Neural progenitor cell (in vitro differentiated cells): Measurements from ENCODE around the gene PSMB3. TPM values are rescaled to one million over a fixed set of nuclear protein-coding genes. Genes with fewer than 3 reads are reported as not detected.
A peak's percentile ranks its signal among the peaks of the same experiment; 100 is the strongest.

Experiments
- DNase-seq: peaks from one replicate; pipeline ENCODE4 v3.0.0-alpha.2; 2016; ENCODE audit warnings: low spot score
- H2AFZ ChIP-seq: fragments of 200-600 bp; sonication (generic); replicated peaks from 2 replicates; pipeline ENCODE4 v1.6.1; 2016; ENCODE audit warnings: antibody characterized with exemption
- H3F3A ChIP-seq: fragments of 200-600 bp; sonication (generic); 2 replicates; pipeline ENCODE4 v1.6.1; 2016; ENCODE audit warnings: antibody characterized with exemption, low read depth
- H3K27ac ChIP-seq: fragments of 200-600 bp; sonication (generic); 2 replicates; pipeline ENCODE4 v1.5.1; 2016; ENCODE audit warnings: mild to moderate bottlenecking
- H3K27me3 ChIP-seq: fragments of 200-600 bp; sonication (generic); 2 replicates; pipeline ENCODE4 v1.6.1; 2016; ENCODE audit warnings: mild to moderate bottlenecking, moderate library complexity
- H3K36me3 ChIP-seq: fragments of 200-600 bp; sonication (generic); 2 replicates; pipeline ENCODE4 v1.5.1; 2016
- H3K4me1 ChIP-seq: fragments of 200-600 bp; sonication (generic); 2 replicates; pipeline ENCODE4 v1.6.1; 2016; ENCODE audit warnings: mixed run types
- H3K4me2 ChIP-seq: fragments of 200-600 bp; sonication (generic); 2 replicates; pipeline ENCODE4 v1.6.1; 2016
- H3K4me3 ChIP-seq: fragments of 200-600 bp; sonication (generic); 2 replicates; pipeline ENCODE4 v1.5.1; 2016
- H3K79me2 ChIP-seq: fragments of 200-600 bp; sonication (generic); 2 replicates; pipeline ENCODE4 v1.6.1; 2016; ENCODE audit warnings: low read depth
- H3K9ac ChIP-seq: fragments of 200-600 bp; sonication (generic); 2 replicates; pipeline ENCODE4 v1.6.1; 2016
- H3K9me3 ChIP-seq: fragments of 200-600 bp; sonication (generic); 2 replicates; pipeline ENCODE4 v1.5.1; 2016; ENCODE audit warnings: low read depth
- H4K20me1 ChIP-seq: fragments of 200-600 bp; sonication (generic); 2 replicates; pipeline ENCODE4 v1.6.1; 2016; ENCODE audit warnings: low read depth
- H3K27ac Mint-ChIP-seq: 3 replicates; pipeline ENCODE4 v1.8.0; 2021; ENCODE audit warnings: mixed read lengths
- H3K27me3 Mint-ChIP-seq: 2 replicates; pipeline ENCODE4 v1.8.0; 2022; ENCODE audit warnings: low read depth, mild to moderate bottlenecking, inconsistent platforms, moderate library complexity, mixed read lengths; ENCODE audit not compliant: insufficient read depth
- H3K36me3 Mint-ChIP-seq: 3 replicates; pipeline ENCODE4 v1.8.0; 2021; ENCODE audit warnings: mixed read lengths
- H3K4me1 Mint-ChIP-seq: 3 replicates; pipeline ENCODE4 v1.8.0; 2021; ENCODE audit warnings: mixed read lengths
- H3K4me3 Mint-ChIP-seq: 3 replicates; pipeline ENCODE4 v1.8.0; 2021; ENCODE audit warnings: mild to moderate bottlenecking, moderate library complexity, mixed read lengths
- H3K9me3 Mint-ChIP-seq: 3 replicates; pipeline ENCODE4 v1.8.0; 2020; ENCODE audit warnings: mixed read lengths
- CTCF ChIP-seq: fragments of 200-600 bp; sonication (generic); IDR thresholded peaks from 2 replicates; pipeline ENCODE4 v1.5.1; 2017; ENCODE audit warnings: antibody characterized with exemption, mild to moderate bottlenecking
- EZH2 ChIP-seq: fragments of 200-600 bp; sonication (generic); IDR thresholded peaks from 2 replicates; pipeline ENCODE4 v1.6.1; 2017; ENCODE audit warnings: antibody characterized with exemption, mild to moderate bottlenecking, moderate library complexity
- EZH2phosphoT487 ChIP-seq: fragments of 200-600 bp; sonication (generic); IDR thresholded peaks from 2 replicates; pipeline ENCODE4 v1.6.1; 2017; ENCODE audit warnings: antibody characterized with exemption
- total RNA-seq: library from RNA; depleted of rRNA; stranded (reverse); fragments of >200 nt; gene quantifications from 2 replicates; pipeline ENCODE4 v1.2.3, GENCODE V29; 2015; ENCODE audit warnings: low replicate concordance

Gene PSMB3
- total RNA-seq, 1 donor from 2014 or later: 127 TPM

- H3K27ac Mint-ChIP-seq: peak within 1 kb of the TSS; percentile 89
- Histone ChIP-seq H3K4me2 (peak within 1 kb of the TSS; percentile 99), H3K36me3 (no peaks in the 10 kb centered on the region), H3K27ac (no peak within 1 kb of the TSS), H2AFZ (peak within 1 kb of the TSS; percentile 97), H3K9me3 (no peaks in the 10 kb centered on the region), H3K79me2 (no peaks in the 10 kb centered on the region), H3F3A (peaks cover 58% of the 10 kb centered on the region), H3K4me1 (peaks cover 20% of the 10 kb centered on the region), H3K27me3 (peaks cover 77% of the 10 kb centered on the region), H3K9ac (no peak within 1 kb of the TSS), H3K4me3 (peak within 1 kb of the TSS; percentile 87), H4K20me1 (peaks cover 59% of the 10 kb centered on the region)
- peak within 1 kb of the TSS; percentile 93 for H3K4me3 Mint-ChIP-seq
- peak; percentile 55 for TF ChIP-seq EZH2phosphoT487
- peak; percentile 19 for TF ChIP-seq EZH2
- TF ChIP-seq CTCF: no peak
- no peaks in the 10 kb centered on the region for H3K9me3 Mint-ChIP-seq
- peak; percentile 91 for DNase-seq
- peaks cover 51% of the 10 kb centered on the region for H3K4me1 Mint-ChIP-seq
- peaks cover 10% of the 10 kb centered on the region for H3K27me3 Mint-ChIP-seq
- no peaks in the 10 kb centered on the region for H3K36me3 Mint-ChIP-seq
Measured at GRCh38 chr17:38704606-38705522, 47.7 kb upstream of the PSMB3 start, which contains the start of gene MLLT6. TSS of gene MLLT6 (plus strand) at chr17:38705273. CDS start at chr17:38705633, 360 bp downstream.

DNA sequence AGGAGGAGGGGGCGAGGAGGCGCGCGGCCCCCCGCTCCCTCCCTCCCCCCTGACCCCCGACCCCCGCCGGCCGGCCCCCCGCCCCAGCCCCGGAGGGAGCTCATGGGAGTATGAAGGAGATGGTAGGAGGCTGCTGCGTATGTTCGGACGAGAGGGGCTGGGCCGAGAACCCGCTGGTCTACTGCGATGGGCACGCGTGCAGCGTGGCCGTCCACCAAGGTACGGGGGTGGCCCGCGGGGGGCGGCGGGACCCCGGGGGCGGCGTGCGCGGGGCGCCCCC, 47.1 kb upstream of the PSMB3 start:
- Histone ChIP-seq H3K79me2 (no peaks in the 10 kb centered on the region), H3K36me3 (no peaks in the 10 kb centered on the region), H3K4me1 (peaks cover 20% of the 10 kb centered on the region), H3K27me3 (peaks cover 71% of the 10 kb centered on the region), H4K20me1 (peaks cover 65% of the 10 kb centered on the region), H3K27ac (no peak overlapping the region), H3K9ac (no peak overlapping the region), H3K9me3 (no peaks in the 10 kb centered on the region), H3K4me2 (peak overlapping the region; percentile 99), H2AFZ (no peak overlapping the region), H3F3A (peaks cover 60% of the 10 kb centered on the region), H3K4me3 (peak overlapping the region; percentile 87)
- H3K4me3 Mint-ChIP-seq: peak overlapping the region; percentile 82
- TF ChIP-seq EZH2: no peak
- no peak for TF ChIP-seq EZH2phosphoT487
- no peak for TF ChIP-seq CTCF
- peaks cover 57% of the 10 kb centered on the region for H3K4me1 Mint-ChIP-seq
- DNase-seq: no peak
- H3K9me3 Mint-ChIP-seq: no peaks in the 10 kb centered on the region
- H3K27me3 Mint-ChIP-seq: peaks cover 10% of the 10 kb centered on the region
- no peak overlapping the region for H3K27ac Mint-ChIP-seq
- H3K36me3 Mint-ChIP-seq: no peaks in the 10 kb centered on the region

GRCh38 chr17:38705803-38706504, 46.6 kb upstream of the PSMB3 start:
- H3K4me3 Mint-ChIP-seq: peak overlapping the region; percentile 89
- H3K4me1 Mint-ChIP-seq: peaks cover 58% of the 10 kb centered on the region
- H3K9me3 Mint-ChIP-seq: no peaks in the 10 kb centered on the region
- Histone ChIP-seq H3K9me3 (no peaks in the 10 kb centered on the region), H3F3A (peaks cover 58% of the 10 kb centered on the region), H3K4me1 (peaks cover 20% of the 10 kb centered on the region), H3K36me3 (no peaks in the 10 kb centered on the region), H2AFZ (no peak overlapping the region), H3K4me3 (peak overlapping the region; percentile 87), H3K79me2 (no peaks in the 10 kb centered on the region), H3K27ac (no peak overlapping the region), H3K27me3 (peaks cover 66% of the 10 kb centered on the region), H3K9ac (no peak overlapping the region), H3K4me2 (peak overlapping the region; percentile 99), H4K20me1 (peaks cover 67% of the 10 kb centered on the region)
- peaks cover 11% of the 10 kb centered on the region for H3K27me3 Mint-ChIP-seq
- H3K36me3 Mint-ChIP-seq: no peaks in the 10 kb centered on the region
- no peak for TF ChIP-seq EZH2phosphoT487
- no peak for TF ChIP-seq CTCF
- peak; percentile 55 for TF ChIP-seq EZH2
- peak overlapping the region; percentile 52 for H3K27ac Mint-ChIP-seq
- DNase-seq: peak; percentile 62
